ENCODE results near the gene PSTPIP1.

- TF ChIP-seq, protein P1, sequence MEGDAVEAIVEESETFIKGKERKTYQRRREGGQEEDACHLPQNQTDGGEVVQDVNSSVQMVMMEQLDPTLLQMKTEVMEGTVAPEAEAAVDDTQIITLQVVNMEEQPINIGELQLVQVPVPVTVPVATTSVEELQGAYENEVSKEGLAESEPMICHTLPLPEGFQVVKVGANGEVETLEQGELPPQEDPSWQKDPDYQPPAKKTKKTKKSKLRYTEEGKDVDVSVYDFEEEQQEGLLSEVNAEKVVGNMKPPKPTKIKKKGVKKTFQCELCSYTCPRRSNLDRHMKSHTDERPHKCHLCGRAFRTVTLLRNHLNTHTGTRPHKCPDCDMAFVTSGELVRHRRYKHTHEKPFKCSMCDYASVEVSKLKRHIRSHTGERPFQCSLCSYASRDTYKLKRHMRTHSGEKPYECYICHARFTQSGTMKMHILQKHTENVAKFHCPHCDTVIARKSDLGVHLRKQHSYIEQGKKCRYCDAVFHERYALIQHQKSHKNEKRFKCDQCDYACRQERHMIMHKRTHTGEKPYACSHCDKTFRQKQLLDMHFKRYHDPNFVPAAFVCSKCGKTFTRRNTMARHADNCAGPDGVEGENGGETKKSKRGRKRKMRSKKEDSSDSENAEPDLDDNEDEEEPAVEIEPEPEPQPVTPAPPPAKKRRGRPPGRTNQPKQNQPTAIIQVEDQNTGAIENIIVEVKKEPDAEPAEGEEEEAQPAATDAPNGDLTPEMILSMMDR (conservative IDR thresholded peaks at IDR 0.05; ENCODE audit: low read depth, low read length), result no peak
- TF ChIP-seq EZH2 (IDR thresholded peaks at IDR 0.05; ENCODE audit: low read length, unreplicated experiment), result no peak
Observed at GRCh38 chr15:77027697-77028450, 32.9 kb downstream of the PSTPIP1 start.
